HCT116 (cell line): Measurements from ENCODE around the gene CCDC80. TPM values are rescaled to one million over a fixed set of nuclear protein-coding genes. Genes with fewer than 3 reads are reported as not detected.

Experiments used
- ATAC-seq: fragments of 200-7000 bp; cut with Tn5 transposase; 2 replicates; pipeline ENCODE4 v1.9.1; 2020; ENCODE audit warnings: mild to moderate bottlenecking, moderate library complexity
- BruUV-seq: library from RNA; stranded (reverse); fragments of 400-500 nt; replicated peaks from 2 replicates; lab custom pipeline; 2021; lab: Mats Ljungman, UMichigan
- CTCF ChIA-PET: fragments of 300-600 bp; sonication (Branson Sonifier 250); formaldehyde crosslinking; loops from one replicate; lab custom pipeline; 2021; ENCODE audit warnings: antibody characterized with exemption; lab: Charles Lee
- POLR2A ChIA-PET: fragments of 300-600, 350-600 bp; sonication (Branson Sonifier 250); formaldehyde crosslinking; loops from one replicate; lab custom pipeline; 2021; ENCODE audit warnings: antibody characterized with exemption; lab: Charles Lee
- RAD21 ChIA-PET, 2 experiments: fragments of 300-600 bp; sonication (Branson Sonifier 250); formaldehyde crosslinking; loops; one replicate each; lab custom pipeline; 2023; ENCODE audit warnings: low total read pairs in 2 of 2; ENCODE audit not compliant: uncharacterized antibody in 2 of 2, unreplicated experiment in 2 of 2, low non-redundant PET in 1 of 2; lab: Charles Lee
- DNase-seq: peaks from one replicate; pipeline ENCODE4 v3.0.0-alpha.2; 2010; ENCODE audit warnings: low read depth, low spot score
- H2AFZ ChIP-seq: fragments of 200-600 bp; shearing (Covaris generic), sonication (generic); 2 replicates; pipeline ENCODE4 v1.6.1; 2017; ENCODE audit warnings: low read depth, mixed run types, mixed read lengths, antibody characterized with exemption, low read length; ENCODE audit not compliant: poor library complexity, severe bottlenecking
- H3K27ac ChIP-seq: 2 replicates; pipeline ENCODE4 v1.5.1; 2012; ENCODE audit warnings: low read depth, low read length
- H3K27me3 ChIP-seq: fragments of 200-600 bp; sonication (generic); 2 replicates; pipeline ENCODE4 v1.6.1; 2016; ENCODE audit warnings: mixed run types, low read length, mixed read lengths; ENCODE audit not compliant: insufficient read depth
- H3K36me3 ChIP-seq, 2 experiments: fragments of 200-500 bp in 1 of 2; fragments of 200-600 bp in 1 of 2; sonication (Bioruptor generic) in 1 of 2; sonication (generic) in 1 of 2; 2 replicates each; pipeline versions ENCODE4 v1.5.1 to v1.6.1; 2014 to 2016; ENCODE audit warnings: low read length in 2 of 2, inconsistent platforms in 1 of 2, mixed read lengths in 1 of 2, mixed run types in 1 of 2; ENCODE audit not compliant: insufficient read depth in 2 of 2, control insufficient read depth in 1 of 2
- H3K4me1 ChIP-seq, 2 experiments: fragments of 200-600 bp in 1 of 2; sonication (generic) in 1 of 2; 2 replicates each; pipeline versions ENCODE4 v1.5.1 to v1.6.1; 2012 to 2017; ENCODE audit warnings: low read length in 2 of 2, inconsistent platforms in 1 of 2, mild to moderate bottlenecking in 1 of 2, mixed read lengths in 1 of 2, mixed run types in 1 of 2, moderate library complexity in 1 of 2; ENCODE audit not compliant: insufficient read depth in 2 of 2, control insufficient read depth in 1 of 2
- H3K4me2 ChIP-seq: fragments of 200-600 bp; sonication (generic); 2 replicates; pipeline ENCODE4 v1.6.1; 2017; ENCODE audit warnings: mixed run types, low read length, mixed read lengths
- H3K4me3 ChIP-seq, 2 experiments: fragments of 200-600 bp in 1 of 2; sonication (generic) in 1 of 2; replicated peaks in 1 of 2; 2 replicates each; pipeline ENCODE4 v1.5.1; 2011 to 2016; ENCODE audit warnings: low read length in 2 of 2, control low read depth in 1 of 2, low read depth in 1 of 2, mild to moderate bottlenecking in 1 of 2, mixed read lengths in 1 of 2, mixed run types in 1 of 2
- H3K79me2 ChIP-seq: fragments of 200-600 bp; sonication (generic); 2 replicates; pipeline ENCODE4 v1.6.1; 2017; ENCODE audit warnings: mild to moderate bottlenecking, mixed run types, low read length, moderate library complexity, mixed read lengths; ENCODE audit not compliant: insufficient read depth
- H3K9ac ChIP-seq: fragments of 200-600 bp; sonication (generic); 2 replicates; pipeline ENCODE4 v1.6.1; 2016; ENCODE audit warnings: low read length, mixed read lengths
- H3K9me2 ChIP-seq: fragments of 200-600 bp; sonication (generic), shearing (Covaris generic); 2 replicates; pipeline ENCODE4 v1.6.1; 2017; ENCODE audit warnings: mixed run types, mild to moderate bottlenecking, moderate library complexity; ENCODE audit not compliant: insufficient read depth
- H3K9me3 ChIP-seq, 2 experiments: fragments of 200-500 bp in 1 of 2; fragments of 200-600 bp in 1 of 2; sonication (Bioruptor generic) in 1 of 2; sonication (generic) in 1 of 2; 2 replicates each; pipeline ENCODE4 v1.6.1; 2014 to 2017; ENCODE audit warnings: low read length in 2 of 2, mixed read lengths in 2 of 2, inconsistent platforms in 1 of 2, low read depth in 1 of 2, mild to moderate bottlenecking in 1 of 2, mixed run types in 1 of 2, moderate library complexity in 1 of 2; ENCODE audit not compliant: control insufficient read depth in 1 of 2, insufficient read depth in 1 of 2
- H4K20me1 ChIP-seq: fragments of 200-600 bp; sonication (generic), shearing (Covaris generic); 2 replicates; pipeline ENCODE4 v1.6.1; 2017; ENCODE audit warnings: mixed run types, mild to moderate bottlenecking, moderate library complexity; ENCODE audit not compliant: insufficient read depth
- ATF3 ChIP-seq: IDR thresholded peaks from 2 replicates; pipeline ENCODE4 v1.6.1; 2012
- CEBPB ChIP-seq: IDR thresholded peaks from 2 replicates; pipeline ENCODE4 v1.6.1; 2012; ENCODE audit warnings: low read depth
- EGR1 ChIP-seq: IDR thresholded peaks from 2 replicates; pipeline ENCODE4 v1.6.1; 2012; ENCODE audit warnings: low read depth
- ELF1 ChIP-seq: IDR thresholded peaks from 2 replicates; pipeline ENCODE4 v1.6.1; 2012; ENCODE audit warnings: low read depth, borderline replicate concordance
- EZH2 ChIP-seq: fragments of 200-600 bp; sonication (generic); IDR thresholded peaks from 2 replicates; pipeline ENCODE4 v1.6.1; 2017; ENCODE audit warnings: antibody characterized with exemption, mixed run types
- FOSL1 ChIP-seq: IDR thresholded peaks from 2 replicates; pipeline ENCODE4 v1.6.1; 2012; ENCODE audit warnings: low read depth
- JUND ChIP-seq: IDR thresholded peaks from 2 replicates; pipeline ENCODE4 v1.6.1; 2012
- POLR2AphosphoS5 ChIP-seq: IDR thresholded peaks from 2 replicates; pipeline ENCODE4 v1.6.1; 2011; ENCODE audit warnings: mild to moderate bottlenecking, low read depth, low read length, moderate library complexity
- TCF7L2 ChIP-seq: IDR thresholded peaks from 2 replicates; pipeline ENCODE4 v1.7.0; 2011; ENCODE audit warnings: borderline replicate concordance, inconsistent platforms; ENCODE audit not compliant: insufficient read depth, insufficient read length; ENCODE audit errors: extremely low read depth
- ZBTB33 ChIP-seq: IDR thresholded peaks from 2 replicates; pipeline ENCODE4 v1.6.1; 2011; ENCODE audit warnings: mild to moderate bottlenecking, low read length, moderate library complexity; ENCODE audit not compliant: insufficient replicate concordance; ENCODE audit errors: extremely low read depth
- ZFX ChIP-seq: fragments of 450-650 bp; IDR thresholded peaks from 2 replicates; pipeline ENCODE4 v1.6.1; 2017
- intact Hi-C: fragments of 100-400 bp; cut with micrococcal nuclease; formaldehyde crosslinking; loops from 2 replicates; pipeline ENCODE4 v1.10.0; 2022
- total RNA-seq: library from RNA; stranded (reverse); gene quantifications from one replicate; pipeline ENCODE4 v1.2.1, GENCODE V29; 2021; ENCODE audit not compliant: unreplicated experiment

Gene CCDC80
- total RNA-seq, 1 experiment from 2014 or later: 1.7 TPM

DNA sequence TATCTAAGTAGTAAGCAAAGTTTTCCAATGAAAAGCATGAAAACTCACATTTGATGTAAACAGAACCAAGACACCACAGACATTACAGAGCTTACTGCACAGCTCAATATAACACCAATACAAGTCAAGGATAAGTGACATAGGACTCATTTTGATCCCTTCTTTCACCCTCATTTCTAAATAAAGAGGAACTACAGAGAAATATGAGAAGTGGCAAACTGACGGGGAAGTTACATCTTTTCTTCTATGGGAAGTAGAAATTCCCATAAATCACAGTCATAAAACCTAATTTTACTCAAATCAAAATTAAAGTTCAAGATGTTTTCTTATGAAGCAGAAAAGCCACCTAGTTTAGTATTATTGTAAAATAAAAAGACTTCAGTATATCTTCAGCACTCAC is 83.0 kb downstream of the CCDC80 start:
- intact Hi-C loops: loop anchor here (1.0 kb wide), 1 partner anchor 18 kb away; no protein-coding TSS in a partner anchor
- no peaks in the 10 kb centered on the region for H4K20me1 ChIP-seq
- peaks cover 70% of the 10 kb centered on the region for H3K79me2 ChIP-seq
- POLR2A ChIA-PET: no interaction called here
- ATAC-seq (no peak), DNase-seq (no peak)
- H3K36me3 ChIP-seq: no peaks in the 10 kb centered on the region
- CTCF ChIA-PET: no interaction called here
- no peak overlapping the region for H3K4me3 ChIP-seq
- H3K4me2 ChIP-seq: no peak overlapping the region
- TF ChIP-seq ELF1: no peak
- no peaks in the 10 kb centered on the region for H3K9me2 ChIP-seq
- RAD21 ChIA-PET: no interaction called here
- BruUV-seq: no TSS peak
- no peak overlapping the region for H3K27ac ChIP-seq
- H3K9me3 ChIP-seq: no peaks in the 10 kb centered on the region
- H3K4me1 ChIP-seq: peaks cover 8 to 9% of the 10 kb centered on the region in 2 experiments; a peak in 3 of 4 replicates
- no peaks in the 10 kb centered on the region for H3K27me3 ChIP-seq
- H2AFZ ChIP-seq: no peak overlapping the region
- H3K9ac ChIP-seq: no peak overlapping the region

- Histone ChIP-seq H3K36me3 (no peaks in the 10 kb centered on the region), H3K4me2 (no peak overlapping the region), H4K20me1 (no peaks in the 10 kb centered on the region), H3K9me3 (no peaks in the 10 kb centered on the region), H3K4me1 (peaks cover 7 to 9% of the 10 kb centered on the region in 2 experiments; a peak in 3 of 4 replicates), H3K27ac (no peak overlapping the region), H3K79me2 (peaks cover 87% of the 10 kb centered on the region), H3K9me2 (no peaks in the 10 kb centered on the region), H3K27me3 (no peaks in the 10 kb centered on the region), H3K9ac (no peak overlapping the region), H3K4me3 (no peak overlapping the region), H2AFZ (no peak overlapping the region)
- intact Hi-C loops: no loop called here
- DNase-seq: no peak
- no TSS peak for BruUV-seq
- ChIA-PET RAD21 (no interaction called here), CTCF (no interaction called here), POLR2A (no interaction called here)
- TF ChIP-seq ATF3 (no peak), ZBTB33 (no peak), EZH2 (no peak), JUND (no peak), FOSL1 (no peak), TCF7L2 (no peak), ZFX (no peak), POLR2AphosphoS5 (no peak), EGR1 (no peak), CEBPB (no peak)
- ATAC-seq: no peak
Measured at GRCh38 chr3:112555535-112556170, 85.3 kb downstream of the CCDC80 start.
